Measurements from ENCODE around the gene RASGRF2.

- TF ChIP-seq POLR2A (IDR thresholded peaks at IDR 0.05) = no peak
- no peak for TF ChIP-seq CTCF (IDR thresholded peaks at IDR 0.05)
These were observed 18.7 kb upstream of the RASGRF2 start for GRCh38 chr5:80941496-80941895.

All from transverse colon (tissue), 3 donors.